SHP77 treated with DMSO at 0.1 percent for 48 hours (cell line): ENCODE data around the gene AGAP5.
"Not testable (repeated sequence)": the region's sequence is repeated elsewhere in the genome, so short reads cannot be mapped to it uniquely, and the experiment has no call there.

Experiments
- DNase-seq: peaks from one replicate; lab custom pipeline; 2025; lab: John Stamatoyannopoulos, UW

The AGAP5 gene

GRCh38 chr10:73697675-73698159, at the start of gene AGAP5:
Gene AGAP5, minus strand, starts transcription at chr10:73698109. Its CDS starts 354 bp downstream, at chr10:73697755.
- DNase-seq = not testable (repeated sequence)

- DNase-seq = no peak
Measured at GRCh38 chr10:73746721-73747120, 48.8 kb upstream of the AGAP5 start.

GRCh38 chr10:73744664-73744975, 46.7 kb upstream of the AGAP5 start:
- DNase-seq = no peak

- DNase-seq = peak; percentile 62
Measured at GRCh38 chr10:73743905-73744663, 46.2 kb upstream of the AGAP5 start, which contains the start of gene SEC24C. Gene SEC24C, plus strand, starts transcription at chr10:73744372. Its CDS starts 2,461 bp downstream, at chr10:73746833.

GRCh38 chr10:73743327-73743904, 45.5 kb upstream of the AGAP5 start:
- no peak for DNase-seq

- DNase-seq = no peak
Measured at GRCh38 chr10:73742454-73742734, 44.5 kb upstream of the AGAP5 start.

GRCh38 chr10:73740501-73741254, 42.8 kb upstream of the AGAP5 start:
- DNase-seq = not testable (repeated sequence)

GRCh38 chr10:73734796-73735305, 36.9 kb upstream of the AGAP5 start:
- DNase-seq = no peak

GRCh38 chr10:73734028-73734720, 36.3 kb upstream of the AGAP5 start:
- no peak for DNase-seq

GRCh38 chr10:73732931-73733623, 35.2 kb upstream of the AGAP5 start:
- no peak for DNase-seq

GRCh38 chr10:73732426-73732825, 34.5 kb upstream of the AGAP5 start:
- DNase-seq = no peak

- no peak for DNase-seq
Measured at GRCh38 chr10:73731588-73732375, 33.9 kb upstream of the AGAP5 start.

- DNase-seq = peak; percentile 52
Measured at GRCh38 chr10:73730153-73730906, 32.4 kb upstream of the AGAP5 start.

GRCh38 chr10:73729781-73730152, 31.9 kb upstream of the AGAP5 start:
- not testable (repeated sequence) for DNase-seq

- DNase-seq = no peak
Measured at GRCh38 chr10:73723516-73723915, 25.6 kb upstream of the AGAP5 start.

GRCh38 chr10:73720561-73720960, 22.7 kb upstream of the AGAP5 start:
- DNase-seq = not testable (repeated sequence)

GRCh38 chr10:73717556-73717955, 19.6 kb upstream of the AGAP5 start:
- DNase-seq = no peak

GRCh38 chr10:73716251-73716650, 18.3 kb upstream of the AGAP5 start:
- no peak for DNase-seq

GRCh38 chr10:73715179-73716156, 17.6 kb upstream of the AGAP5 start:
- not testable (repeated sequence) for DNase-seq
